Activated CD4-positive, alpha-beta memory T cell treated with anti-CD3 and anti-CD28 coated beads for 36 hours (primary cell): ENCODE results near the gene GALP. TPM values are rescaled to one million over a fixed set of nuclear protein-coding genes. Genes with fewer than 3 reads are reported as not detected.

Experiments used
- total RNA-seq, 2 experiments: library from RNA; stranded (reverse); gene quantifications; one replicate each; pipeline ENCODE4 v1.2.3, GENCODE V29; 2021

The GALP gene
- total RNA-seq, 2 experiments from 2014 or later, result not detected

Other genes starting within 250 kb of the GALP start
- not detected for gene NLRP13, start 243.7 kb upstream of the GALP start, total RNA-seq
- not detected for gene NLRP8, start 228.2 kb upstream of the GALP start, total RNA-seq
- gene NLRP5, start 189.2 kb upstream of the GALP start, total RNA-seq, result not detected
- gene ZNF787, start 54.7 kb upstream of the GALP start, total RNA-seq, result 10 to 100 TPM; 25.3 to 25.5 TPM
- gene ZNF444, start 34.7 kb upstream of the GALP start, total RNA-seq, result 10 to 100 TPM; 23.1 to 26.1 TPM
- not detected for gene ZSCAN5B, start 21.8 kb downstream of the GALP start, total RNA-seq
- gene ZSCAN5C, start 26.3 kb downstream of the GALP start, total RNA-seq, result not detected
- not detected for gene EDDM13, start 96.7 kb downstream of the GALP start, total RNA-seq
- gene ZSCAN5A, start 138.8 kb downstream of the GALP start, total RNA-seq, result 1 to 10 TPM; 4.5 to 5.2 TPM
- gene ZNF582, start 217.5 kb downstream of the GALP start, total RNA-seq, result under 1 TPM; 0.58 to 0.71 TPM
- 1 to 10 TPM; 1.6 to 1.8 TPM for gene ZNF583, start 228.3 kb downstream of the GALP start, total RNA-seq